Measurements from ENCODE around the gene PTPRE. TPM values are rescaled to one million over a fixed set of nuclear protein-coding genes. Genes with fewer than 3 reads are reported as not detected.

Gene PTPRE
- total RNA-seq, 1 experiment from 2014 or later, result 12.3 TPM

GRCh38 chr10:127922675-127923366 lies 15.9 kb downstream of the PTPRE start:
- H3K27me3 ChIP-seq (ENCODE audit: insufficient read depth, low read length), result no peaks in the 10 kb centered on the region
- H2AFZ ChIP-seq (ENCODE audit: low read depth, low read length, poor library complexity, severe bottlenecking), result peak overlapping the region; percentile 40
- H3K9ac ChIP-seq (ENCODE audit: low read length), result peak overlapping the region; percentile 38
- intact Hi-C loops (cut with micrococcal nuclease), result no loop called here
- no peaks in the 10 kb centered on the region for H4K20me1 ChIP-seq (ENCODE audit: insufficient read depth)
- POLR2A ChIA-PET, result interaction anchor here (0.6 to 1.1 kb wide), 2 partner anchors 9 to 15 kb away, joined by 3 read pairs; no protein-coding TSS in a partner anchor
- peaks cover 26 to 76% of the 10 kb centered on the region in 2 experiments for H3K4me1 ChIP-seq (ENCODE audit: control insufficient read depth in 1 of 2, insufficient read depth in 2 of 2, low read length in 2 of 2)
- peak; percentile 83 for DNase-seq (ENCODE audit: low read depth, low spot score)
- CTCF ChIA-PET, result interaction anchor here (0.7 to 1.6 kb wide), 2 partner anchors 89 to 439 kb away, joined by 4 to 6 read pairs; no protein-coding TSS in a partner anchor
- RAD21 ChIA-PET (ENCODE audit: low non-redundant PET in 1 of 2, low total read pairs in 2 of 2, uncharacterized antibody in 2 of 2, unreplicated experiment in 2 of 2), result no interaction called here
- H3K4me2 ChIP-seq (ENCODE audit: low read length), result peak overlapping the region; percentile 90
- H3K9me2 ChIP-seq (ENCODE audit: insufficient read depth), result no peaks in the 10 kb centered on the region; the same call in 1 of the 2 replicates
- BruUV-seq (replicated peaks), result no TSS peak
- no peaks in the 10 kb centered on the region for H3K36me3 ChIP-seq (ENCODE audit: control insufficient read depth in 1 of 2, insufficient read depth in 2 of 2, low read length in 2 of 2)
- H3K79me2 ChIP-seq (ENCODE audit: insufficient read depth, low read length), result no peaks in the 10 kb centered on the region
- peak overlapping the region; percentile 35 for H3K27ac ChIP-seq (ENCODE audit: low read depth, low read length)
- H3K4me3 ChIP-seq (replicated peaks in 1 of 2; ENCODE audit: low read depth in 1 of 2, low read length in 2 of 2), result peak overlapping the region; percentile 6 to 42; a peak in 3 of 4 replicates
- H3K9me3 ChIP-seq (ENCODE audit: control insufficient read depth in 1 of 2, insufficient read depth in 1 of 2, low read depth in 1 of 2, low read length in 2 of 2), result no peaks in the 10 kb centered on the region
- peak; percentile 93 for ATAC-seq
- TF ChIP-seq ATF3 (IDR thresholded peaks at IDR 0.05) (no peak), RAD21 (IDR thresholded peaks at IDR 0.05; ENCODE audit: low read depth) (no peak), SP1 (IDR thresholded peaks at IDR 0.05; ENCODE audit: low read depth) (peak; percentile 82), CEBPB (IDR thresholded peaks at IDR 0.05; ENCODE audit: low read depth) (peak; percentile 97), SRF (IDR thresholded peaks at IDR 0.05; ENCODE audit: low read depth) (no peak; the same call in 1 of the 2 replicates), CTCF (IDR thresholded peaks at IDR 0.05 in 2 of 3, conservative IDR thresholded peaks at IDR 0.05 in 1 of 3; ENCODE audit: borderline replicate concordance in 1 of 3, insufficient read depth in 1 of 3, low read depth in 2 of 3, low read length in 2 of 3) (no peak), ELF1 (IDR thresholded peaks at IDR 0.05; ENCODE audit: borderline replicate concordance, low read depth) (no peak), EGR1 (IDR thresholded peaks at IDR 0.05; ENCODE audit: low read depth) (no peak), TCF7L2 (IDR thresholded peaks at IDR 0.05; ENCODE audit: borderline replicate concordance, extremely low read depth, insufficient read depth, insufficient read length) (no peak), ZFX (IDR thresholded peaks at IDR 0.05) (no peak), POLR2A (IDR thresholded peaks at IDR 0.05; ENCODE audit: borderline replicate concordance, extremely low read depth, insufficient read depth, insufficient read length) (no peak), POLR2AphosphoS5 (IDR thresholded peaks at IDR 0.05; ENCODE audit: low read depth, low read length) (peak; percentile 42), YY1 (IDR thresholded peaks at IDR 0.05; ENCODE audit: extremely low read depth, insufficient replicate concordance, low read depth, low read length) (peak; percentile 48), ZNF274 (IDR thresholded peaks at IDR 0.05; ENCODE audit: low read depth, low read length) (no peak), EZH2 (IDR thresholded peaks at IDR 0.05) (no peak), REST (IDR thresholded peaks at IDR 0.05; ENCODE audit: low read depth) (no peak), CBX3 (IDR thresholded peaks at IDR 0.05; ENCODE audit: low read depth) (peak; percentile 74; the same call in 1 of the 2 replicates), FOSL1 (IDR thresholded peaks at IDR 0.05; ENCODE audit: low read depth) (peak; percentile 91), SIN3A (IDR thresholded peaks at IDR 0.05; ENCODE audit: low read depth) (peak; percentile 32; the same call in 1 of the 2 replicates), JUND (IDR thresholded peaks at IDR 0.05) (peak; percentile 95)

Data from HCT116 (cell line).